Progenitor cell of endocrine pancreas (in vitro differentiated cells): Measurements from ENCODE around the gene NCKAP5. TPM values are rescaled to one million over a fixed set of nuclear protein-coding genes. Genes with fewer than 3 reads are reported as not detected.

Experiments
- DNase-seq: peaks from one replicate; pipeline ENCODE4 v3.0.0; 2021; ENCODE audit warnings: low spot score; ENCODE audit not compliant: unreplicated experiment
- H3K27ac Mint-ChIP-seq: 2 replicates; pipeline ENCODE4 v1.8.0; 2021; ENCODE audit warnings: mild to moderate bottlenecking, moderate library complexity, mixed read lengths
- H3K27me3 Mint-ChIP-seq: 2 replicates; pipeline ENCODE4 v1.8.0; 2021; ENCODE audit warnings: mixed read lengths
- H3K36me3 Mint-ChIP-seq: 2 replicates; pipeline ENCODE4 v1.8.0; 2022; ENCODE audit warnings: mixed read lengths; ENCODE audit not compliant: insufficient read depth
- H3K4me1 Mint-ChIP-seq: 2 replicates; pipeline ENCODE4 v1.8.0; 2021; ENCODE audit warnings: low read depth, mixed read lengths
- H3K4me3 Mint-ChIP-seq: 2 replicates; pipeline ENCODE4 v1.8.0; 2021; ENCODE audit warnings: low read depth, mild to moderate bottlenecking, moderate library complexity, mixed read lengths
- H3K9me3 Mint-ChIP-seq: 2 replicates; pipeline ENCODE4 v1.8.0; 2021; ENCODE audit warnings: low read depth, mixed read lengths
- CTCF ChIP-seq: fragments of 200-600 bp; sonication (generic); IDR thresholded peaks from one replicate; pipeline ENCODE4 v1.5.0; 2021; ENCODE audit warnings: antibody characterized with exemption, mild to moderate bottlenecking; ENCODE audit not compliant: unreplicated experiment
- total RNA-seq: library from RNA; stranded (reverse); gene quantifications from 2 replicates; pipeline ENCODE4 v1.2.1, GENCODE V29; 2021

Gene NCKAP5
- total RNA-seq, 1 donor from 2014 or later = 1.7 TPM

DNA sequence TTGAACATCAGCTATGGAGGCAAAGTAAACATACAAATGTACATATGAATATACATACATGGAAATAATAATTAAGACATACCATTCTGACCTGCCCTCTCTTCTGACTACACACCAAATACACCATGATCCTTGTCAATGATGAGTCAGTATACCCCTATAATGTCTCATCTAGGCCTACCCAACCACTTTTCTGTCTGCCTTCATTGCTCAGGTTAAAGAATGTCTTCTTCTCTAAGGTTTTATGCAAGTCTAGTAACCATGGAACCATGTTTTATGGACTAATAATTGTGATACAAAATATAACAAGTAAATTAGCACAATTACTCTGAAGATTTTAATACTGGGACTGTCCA lies 128.7 kb downstream of the NCKAP5 start:
- Mint-ChIP-seq H3K9me3 (no peaks in the 10 kb centered on the region), H3K27ac (no peak overlapping the region), H3K4me3 (no peak overlapping the region), H3K27me3 (peaks cover 33% of the 10 kb centered on the region), H3K36me3 (no peaks in the 10 kb centered on the region), H3K4me1 (peaks cover 2% of the 10 kb centered on the region)
- TF ChIP-seq CTCF = no peak
- DNase-seq = no peak

GRCh38 chr2:133438848-133439564 lies 129.3 kb downstream of the NCKAP5 start:
- H3K36me3 Mint-ChIP-seq = no peaks in the 10 kb centered on the region
- H3K4me1 Mint-ChIP-seq = no peaks in the 10 kb centered on the region
- no peak overlapping the region for H3K27ac Mint-ChIP-seq
- no peak for TF ChIP-seq CTCF
- no peaks in the 10 kb centered on the region for H3K9me3 Mint-ChIP-seq
- H3K27me3 Mint-ChIP-seq = peaks cover 33% of the 10 kb centered on the region
- no peak overlapping the region for H3K4me3 Mint-ChIP-seq
- no peak for DNase-seq

GRCh38 chr2:133438026-133438425 lies 130.2 kb downstream of the NCKAP5 start:
- H3K4me3 Mint-ChIP-seq = no peak overlapping the region
- TF ChIP-seq CTCF = no peak
- DNase-seq = no peak
- peaks cover 3% of the 10 kb centered on the region for H3K4me1 Mint-ChIP-seq
- H3K27ac Mint-ChIP-seq = no peak overlapping the region
- H3K27me3 Mint-ChIP-seq = peaks cover 23% of the 10 kb centered on the region
- no peaks in the 10 kb centered on the region for H3K36me3 Mint-ChIP-seq
- H3K9me3 Mint-ChIP-seq = no peaks in the 10 kb centered on the region

DNA sequence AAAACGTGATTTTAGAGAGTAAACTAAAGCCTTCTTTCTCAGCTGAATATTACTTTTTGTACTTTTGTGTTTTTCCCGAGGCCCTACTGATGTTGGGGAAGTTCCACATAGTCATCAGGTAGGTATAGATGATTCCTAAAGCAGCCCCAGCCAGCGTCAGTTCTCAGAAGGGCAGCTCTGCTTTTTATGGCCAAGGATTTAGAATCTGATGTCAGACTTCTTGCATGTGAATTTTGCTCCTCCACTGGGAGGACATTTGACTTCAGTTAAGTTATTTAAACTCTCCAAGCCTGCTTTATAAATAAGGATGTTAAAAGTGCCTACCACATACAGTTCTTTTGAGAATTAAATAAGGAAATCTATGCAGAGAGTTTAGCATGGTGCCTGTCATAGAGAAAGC lies 130.8 kb downstream of the NCKAP5 start:
- Mint-ChIP-seq H3K9me3 (no peaks in the 10 kb centered on the region), H3K36me3 (no peaks in the 10 kb centered on the region), H3K4me3 (no peak overlapping the region), H3K27ac (no peak overlapping the region), H3K4me1 (peaks cover 3% of the 10 kb centered on the region), H3K27me3 (peaks cover 19% of the 10 kb centered on the region)
- TF ChIP-seq CTCF = no peak
- DNase-seq = no peak

- DNase-seq = no peak
- Mint-ChIP-seq H3K27me3 (peaks cover 16% of the 10 kb centered on the region), H3K4me3 (no peak overlapping the region), H3K36me3 (no peaks in the 10 kb centered on the region), H3K27ac (no peak overlapping the region), H3K9me3 (peaks cover 3% of the 10 kb centered on the region), H3K4me1 (peaks cover 3% of the 10 kb centered on the region)
- TF ChIP-seq CTCF = no peak
Observed at GRCh38 chr2:133434959-133435668, 133.1 kb downstream of the NCKAP5 start.
